Heart left ventricle (tissue), 13 donors: Measurements from ENCODE around the gene CLTB.

ENCODE experiments used
- CTCF ChIP-seq, 12 donors: fragments of 200-600 bp; sonication (generic) in 4 of 12; IDR thresholded peaks; one replicate each; pipeline versions ENCODE4 v1.5.0 to v1.8.0; 2018 to 2022; ENCODE audit warnings: antibody characterized with exemption in 12 of 12, mild to moderate bottlenecking in 5 of 12
- POLR2A ChIP-seq, 2 donors: fragments of 450-650 bp; IDR thresholded peaks; one replicate each; pipeline ENCODE4 v1.6.1; 2017; ENCODE audit warnings: antibody characterized with exemption in 2 of 2, mild to moderate bottlenecking in 2 of 2, moderate library complexity in 2 of 2
- donor health status: ischemic (EF 13 %, LVEDD 7.1; RV severe dilation, severe dysfunction).
- donor health status: DM: no; HTN: yes; CAD: no.
- donor health status: DM: no; HTN: no; CAD: no.
- donor health status: ischemic (EF 25% LVEDD 6.9; RV normal size, moderate dysfunction).
- donor health status: ischemic (EF 25% LVEDD 5.7; RV mildly dilated, moderate dysfunction).
- donor health status: ischemic (EF 35%, LVEDD 5.7; RV mildly dilated, moderate dysfunction).
- donor health status: nonischemic (EF 11% LVEDD 7.7; RV severe dilation, severe dysfunction).
- donor health status: DM: yes; HTN: yes; CAD: no.
- donor health status: PGD.
- donor health status: ischemic (EF 29% LVEDD 5.4; RV normal size, mild dysfunction).
- donor health status: nonischemic (EF 23%, LVEDD 6.1; RV moderate dilation, normal function).

GRCh38 chr5:176413709-176414191 lies 2.6 kb downstream of the CLTB start:
- TF ChIP-seq CTCF (IDR thresholded peaks at IDR 0.05) (no peak), POLR2A (IDR thresholded peaks at IDR 0.05) (no peak)
